ENCODE results near the gene SDK2.

DNA sequence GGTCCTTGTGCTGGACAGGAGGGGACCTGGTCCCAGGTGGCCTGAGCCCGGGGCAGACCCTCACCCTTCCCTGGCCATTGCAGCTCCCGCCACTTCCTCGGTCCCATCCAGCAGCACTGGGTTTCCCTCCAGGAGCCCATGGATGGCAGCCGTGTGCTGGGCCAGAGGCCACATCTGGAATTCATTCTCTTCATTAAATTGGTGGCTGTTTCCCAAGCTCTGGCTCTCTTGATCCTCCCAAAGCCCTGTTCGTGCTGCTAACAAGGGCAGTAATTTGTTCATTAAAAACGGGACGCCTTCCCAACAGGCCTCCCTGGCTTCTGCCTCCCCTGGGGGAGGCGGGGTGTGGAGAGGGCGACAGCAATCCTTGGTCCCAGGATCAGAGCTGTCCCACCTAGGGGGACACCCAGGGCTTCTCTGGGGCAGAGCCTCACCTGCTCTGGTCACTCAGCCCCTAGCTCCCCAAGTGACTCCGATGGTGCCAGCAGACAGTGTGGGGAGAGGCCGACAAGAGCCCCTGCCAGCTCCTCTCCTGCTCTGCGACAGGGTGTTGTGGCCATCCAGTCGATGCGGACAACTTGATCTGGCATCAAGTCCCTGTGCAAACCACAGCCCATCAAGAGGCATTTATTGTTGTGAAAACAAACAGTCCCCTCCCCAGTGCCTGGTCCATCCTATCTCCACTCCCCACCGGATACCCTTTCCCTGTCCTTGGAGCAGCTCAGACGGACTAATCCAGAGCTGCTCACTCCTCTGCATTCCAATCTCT, 44.0 kb downstream of the SDK2 start:
- TF ChIP-seq, protein P1, sequence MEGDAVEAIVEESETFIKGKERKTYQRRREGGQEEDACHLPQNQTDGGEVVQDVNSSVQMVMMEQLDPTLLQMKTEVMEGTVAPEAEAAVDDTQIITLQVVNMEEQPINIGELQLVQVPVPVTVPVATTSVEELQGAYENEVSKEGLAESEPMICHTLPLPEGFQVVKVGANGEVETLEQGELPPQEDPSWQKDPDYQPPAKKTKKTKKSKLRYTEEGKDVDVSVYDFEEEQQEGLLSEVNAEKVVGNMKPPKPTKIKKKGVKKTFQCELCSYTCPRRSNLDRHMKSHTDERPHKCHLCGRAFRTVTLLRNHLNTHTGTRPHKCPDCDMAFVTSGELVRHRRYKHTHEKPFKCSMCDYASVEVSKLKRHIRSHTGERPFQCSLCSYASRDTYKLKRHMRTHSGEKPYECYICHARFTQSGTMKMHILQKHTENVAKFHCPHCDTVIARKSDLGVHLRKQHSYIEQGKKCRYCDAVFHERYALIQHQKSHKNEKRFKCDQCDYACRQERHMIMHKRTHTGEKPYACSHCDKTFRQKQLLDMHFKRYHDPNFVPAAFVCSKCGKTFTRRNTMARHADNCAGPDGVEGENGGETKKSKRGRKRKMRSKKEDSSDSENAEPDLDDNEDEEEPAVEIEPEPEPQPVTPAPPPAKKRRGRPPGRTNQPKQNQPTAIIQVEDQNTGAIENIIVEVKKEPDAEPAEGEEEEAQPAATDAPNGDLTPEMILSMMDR (IDR thresholded peaks at IDR 0.05): no peak
- TF ChIP-seq POLR2A (IDR thresholded peaks at IDR 0.05): no peak
